BE2C (cell line): ENCODE data around the gene STAT5A.

Experiments used
- DNase-seq: peaks from one replicate; pipeline ENCODE4 v3.0.0-alpha.2; 2020
- H3K27me3 ChIP-seq: fragments of 250-450 bp; sonication (Bioruptor Pico); 2 replicates; pipeline ENCODE4 v1.5.1; 2020; ENCODE audit warnings: mild to moderate bottlenecking
- H3K36me3 ChIP-seq: fragments of 250-450 bp; sonication (Bioruptor Pico); 2 replicates; pipeline ENCODE4 v1.5.1; 2020; ENCODE audit warnings: mild to moderate bottlenecking
- H3K4me1 ChIP-seq: fragments of 250-450 bp; sonication (Bioruptor Pico); 2 replicates; pipeline ENCODE4 v1.5.1; 2020
- H3K4me3 ChIP-seq: 2 replicates; pipeline ENCODE4 v1.5.1; 2011; ENCODE audit warnings: low read depth, low read length
- H3K9me3 ChIP-seq: fragments of 250-450 bp; sonication (Bioruptor Pico); 2 replicates; pipeline ENCODE4 v1.5.1; 2020
- TF ChIP-seq, protein P1 (sequence below): IDR thresholded peaks from 2 replicates; pipeline ENCODE4 v1.5.1; 2012; ENCODE audit warnings: mild to moderate bottlenecking, low read depth, low read length

STAT5A gene

DNA sequence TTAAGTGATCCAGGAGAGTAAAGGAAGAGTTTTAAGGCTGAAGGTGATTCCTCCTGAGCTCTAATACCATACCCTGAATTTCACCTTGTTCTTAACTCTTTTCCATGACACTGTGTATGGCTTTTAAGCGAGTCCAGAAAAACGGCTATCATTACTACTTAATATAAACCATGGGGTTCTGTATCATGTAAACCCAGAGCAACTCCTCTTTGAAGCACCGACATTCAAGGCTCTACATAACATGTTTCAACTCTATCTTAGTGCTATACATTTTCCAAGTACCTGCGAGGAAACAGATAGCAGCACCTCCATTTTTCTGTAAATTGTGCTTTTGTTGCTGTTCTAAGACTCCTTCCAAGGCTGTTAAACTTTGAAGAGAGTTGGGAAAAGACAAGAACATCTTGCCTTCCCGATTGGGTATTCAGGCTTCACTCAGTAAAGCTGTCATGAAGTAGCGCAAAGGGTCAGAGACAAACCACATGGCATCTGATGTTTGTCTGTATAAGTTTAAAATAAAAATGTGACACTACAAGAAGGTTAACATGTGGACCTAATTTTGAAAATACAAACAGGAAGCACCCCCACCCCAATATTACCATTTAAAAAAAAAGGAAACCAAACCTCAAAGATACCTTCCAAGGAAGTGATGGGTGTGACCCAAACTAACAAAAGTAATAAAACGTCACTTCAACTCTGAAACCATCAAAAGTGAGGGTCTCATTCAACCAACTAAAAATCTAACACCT is 16.0 kb upstream of the STAT5A start:
- TF ChIP-seq, protein P1, sequence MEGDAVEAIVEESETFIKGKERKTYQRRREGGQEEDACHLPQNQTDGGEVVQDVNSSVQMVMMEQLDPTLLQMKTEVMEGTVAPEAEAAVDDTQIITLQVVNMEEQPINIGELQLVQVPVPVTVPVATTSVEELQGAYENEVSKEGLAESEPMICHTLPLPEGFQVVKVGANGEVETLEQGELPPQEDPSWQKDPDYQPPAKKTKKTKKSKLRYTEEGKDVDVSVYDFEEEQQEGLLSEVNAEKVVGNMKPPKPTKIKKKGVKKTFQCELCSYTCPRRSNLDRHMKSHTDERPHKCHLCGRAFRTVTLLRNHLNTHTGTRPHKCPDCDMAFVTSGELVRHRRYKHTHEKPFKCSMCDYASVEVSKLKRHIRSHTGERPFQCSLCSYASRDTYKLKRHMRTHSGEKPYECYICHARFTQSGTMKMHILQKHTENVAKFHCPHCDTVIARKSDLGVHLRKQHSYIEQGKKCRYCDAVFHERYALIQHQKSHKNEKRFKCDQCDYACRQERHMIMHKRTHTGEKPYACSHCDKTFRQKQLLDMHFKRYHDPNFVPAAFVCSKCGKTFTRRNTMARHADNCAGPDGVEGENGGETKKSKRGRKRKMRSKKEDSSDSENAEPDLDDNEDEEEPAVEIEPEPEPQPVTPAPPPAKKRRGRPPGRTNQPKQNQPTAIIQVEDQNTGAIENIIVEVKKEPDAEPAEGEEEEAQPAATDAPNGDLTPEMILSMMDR, result no peak
- no peaks in the 10 kb centered on the region for H3K27me3 ChIP-seq
- H3K4me1 ChIP-seq, result peaks cover 3% of the 10 kb centered on the region
- H3K36me3 ChIP-seq, result no peaks in the 10 kb centered on the region
- DNase-seq, result no peak
- no peak overlapping the region for H3K4me3 ChIP-seq
- no peaks in the 10 kb centered on the region for H3K9me3 ChIP-seq

DNA sequence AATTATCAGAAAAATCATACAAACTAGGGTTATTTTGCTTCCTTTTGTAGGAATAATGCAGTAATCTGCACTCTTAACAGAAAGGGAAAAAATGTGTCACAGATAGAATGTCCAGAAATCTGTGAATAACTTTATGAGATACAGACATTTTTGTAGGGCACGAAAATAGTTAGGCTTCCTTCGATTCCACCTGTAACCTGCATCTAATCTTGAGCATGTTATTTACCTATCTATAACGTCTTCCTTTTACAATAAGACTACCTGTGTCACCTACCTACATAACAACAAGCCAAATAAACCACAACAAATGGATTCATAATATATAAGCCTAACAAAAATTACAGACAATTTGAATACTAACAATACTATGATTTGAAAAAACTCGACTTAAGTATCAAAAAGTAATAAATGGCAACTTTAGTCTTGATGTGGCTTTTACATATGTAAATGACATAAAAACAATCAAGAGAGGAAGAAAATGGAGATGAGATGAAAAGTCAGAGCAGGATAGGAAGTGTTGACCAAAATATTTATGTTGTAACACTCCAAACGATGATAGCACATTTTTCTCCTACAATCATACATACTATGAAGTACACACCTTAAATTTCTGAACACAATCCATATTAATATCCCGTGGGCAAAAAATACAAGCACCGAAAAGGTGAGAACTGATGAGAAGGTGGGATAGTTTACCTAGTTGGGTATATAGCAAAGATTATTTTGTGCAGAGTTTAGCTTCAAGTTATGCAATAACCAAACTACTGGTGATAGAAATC is 14.6 kb upstream of the STAT5A start:
- Histone ChIP-seq H3K9me3 (no peaks in the 10 kb centered on the region), H3K4me3 (no peak overlapping the region), H3K27me3 (no peaks in the 10 kb centered on the region), H3K36me3 (no peaks in the 10 kb centered on the region), H3K4me1 (peaks cover 3% of the 10 kb centered on the region)
- DNase-seq, result no peak
- TF ChIP-seq, protein P1, result no peak

DNA sequence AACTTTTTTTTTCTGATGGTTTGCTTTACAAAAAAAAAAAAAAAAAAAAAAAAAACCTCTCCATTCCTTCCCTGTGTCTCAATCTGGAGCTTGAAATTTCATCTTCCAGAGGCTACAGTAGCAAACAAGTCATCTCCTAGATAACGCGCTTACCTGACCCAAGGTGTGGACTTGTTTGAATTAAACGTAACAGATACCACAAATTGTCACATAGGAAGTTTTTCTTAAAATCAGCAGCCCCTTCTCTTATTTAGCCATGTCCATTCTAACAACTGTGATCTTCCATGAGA is 14.1 kb upstream of the STAT5A start:
- Histone ChIP-seq H3K36me3 (no peaks in the 10 kb centered on the region), H3K4me1 (peaks cover 3% of the 10 kb centered on the region), H3K27me3 (no peaks in the 10 kb centered on the region), H3K9me3 (no peaks in the 10 kb centered on the region), H3K4me3 (no peak overlapping the region)
- DNase-seq, result no peak
- TF ChIP-seq, protein P1, result no peak

DNA sequence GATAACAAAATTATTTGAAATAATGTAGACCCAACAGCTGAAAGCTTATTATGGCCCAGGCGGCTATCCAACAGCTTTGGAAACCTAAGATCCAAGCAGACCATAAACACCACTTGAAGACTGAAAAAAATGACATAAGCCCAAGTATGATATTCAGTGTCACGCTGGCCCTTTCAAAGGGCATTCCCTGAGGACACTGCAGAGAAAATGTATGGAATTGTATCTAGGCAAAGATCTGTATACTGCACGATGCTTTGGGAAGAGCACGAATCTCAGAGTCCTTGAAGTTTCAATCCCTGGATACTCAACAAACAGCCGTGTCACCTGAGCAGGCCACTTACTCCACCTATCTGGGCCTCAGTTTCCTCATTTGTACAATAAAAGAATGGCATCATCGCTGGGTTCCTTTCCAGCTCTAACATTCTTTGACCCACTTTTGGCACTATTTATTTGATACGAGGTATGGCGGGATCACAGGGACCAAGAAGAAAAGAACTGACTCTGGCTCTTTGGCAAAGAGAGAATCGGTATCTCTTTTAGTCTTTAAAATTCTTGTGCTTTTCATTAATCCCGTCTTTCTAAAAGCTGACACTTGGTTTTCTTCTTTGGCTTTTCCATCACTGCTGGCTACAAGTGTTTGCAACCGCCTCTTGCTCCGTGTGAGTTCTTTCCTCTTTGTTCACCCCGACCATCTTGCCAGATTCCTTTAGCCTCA is 13.3 kb upstream of the STAT5A start:
- Histone ChIP-seq H3K4me3 (peak overlapping the region; percentile 85), H3K27me3 (no peaks in the 10 kb centered on the region), H3K4me1 (peaks cover 3% of the 10 kb centered on the region), H3K36me3 (no peaks in the 10 kb centered on the region), H3K9me3 (no peaks in the 10 kb centered on the region)
- DNase-seq, result no peak
- TF ChIP-seq, protein P1, result no peak

DNA sequence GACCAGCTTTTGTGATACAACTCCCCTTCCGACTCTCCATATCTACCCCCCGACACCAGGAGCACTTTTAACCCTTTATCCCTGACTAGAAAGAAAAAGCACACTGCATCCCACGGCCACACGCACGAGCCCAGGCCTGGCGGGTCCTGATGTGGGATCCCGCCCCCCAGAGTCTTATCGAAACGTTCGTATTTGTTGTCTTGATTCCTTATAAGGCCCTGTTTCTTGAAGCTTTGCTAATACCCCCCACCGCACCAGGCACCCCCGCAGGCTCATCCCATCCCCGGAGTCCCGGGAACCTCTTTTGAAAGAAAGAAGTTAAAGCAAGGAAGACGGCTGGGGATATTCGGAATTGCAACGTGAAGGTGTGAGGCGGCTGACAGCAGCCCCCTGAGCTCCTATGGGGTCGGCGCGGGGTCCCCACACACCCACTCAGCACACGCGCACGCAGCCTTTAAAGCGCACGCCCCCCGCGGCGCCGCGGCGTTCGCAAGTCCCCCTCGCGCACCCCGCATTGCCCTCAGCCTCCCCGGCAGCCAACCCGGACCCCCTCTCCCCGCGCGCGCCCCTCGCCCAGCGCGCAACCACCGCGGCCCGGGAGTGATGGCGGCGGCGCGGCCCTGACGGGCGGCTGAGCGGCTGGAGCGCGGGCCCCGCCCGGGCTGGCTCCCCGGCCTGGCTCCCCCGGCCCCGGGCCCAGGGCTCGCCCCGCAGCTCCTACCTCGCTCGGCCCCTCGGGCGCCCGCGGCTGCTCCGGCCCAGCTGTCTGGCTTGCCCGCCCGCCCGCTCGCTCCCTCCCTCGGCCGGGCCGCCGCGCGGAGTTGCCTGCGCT is 12.6 kb upstream of the STAT5A start:
- no peaks in the 10 kb centered on the region for H3K9me3 ChIP-seq
- peaks cover 3% of the 10 kb centered on the region for H3K4me1 ChIP-seq
- no peaks in the 10 kb centered on the region for H3K27me3 ChIP-seq
- H3K4me3 ChIP-seq, result peak overlapping the region; percentile 85
- no peaks in the 10 kb centered on the region for H3K36me3 ChIP-seq
- TF ChIP-seq, protein P1, result no peak
- DNase-seq, result no peak
